Fibroblast of gingiva (primary cell): ENCODE measurements around the gene ISOC2.
A peak's percentile ranks its signal among the peaks of the same experiment; 100 is the strongest.

Experiments
- DNase-seq: peaks from one replicate; pipeline ENCODE4 v3.0.0-alpha.2; 2011; ENCODE audit warnings: low read depth

The ISOC2 gene

DNA sequence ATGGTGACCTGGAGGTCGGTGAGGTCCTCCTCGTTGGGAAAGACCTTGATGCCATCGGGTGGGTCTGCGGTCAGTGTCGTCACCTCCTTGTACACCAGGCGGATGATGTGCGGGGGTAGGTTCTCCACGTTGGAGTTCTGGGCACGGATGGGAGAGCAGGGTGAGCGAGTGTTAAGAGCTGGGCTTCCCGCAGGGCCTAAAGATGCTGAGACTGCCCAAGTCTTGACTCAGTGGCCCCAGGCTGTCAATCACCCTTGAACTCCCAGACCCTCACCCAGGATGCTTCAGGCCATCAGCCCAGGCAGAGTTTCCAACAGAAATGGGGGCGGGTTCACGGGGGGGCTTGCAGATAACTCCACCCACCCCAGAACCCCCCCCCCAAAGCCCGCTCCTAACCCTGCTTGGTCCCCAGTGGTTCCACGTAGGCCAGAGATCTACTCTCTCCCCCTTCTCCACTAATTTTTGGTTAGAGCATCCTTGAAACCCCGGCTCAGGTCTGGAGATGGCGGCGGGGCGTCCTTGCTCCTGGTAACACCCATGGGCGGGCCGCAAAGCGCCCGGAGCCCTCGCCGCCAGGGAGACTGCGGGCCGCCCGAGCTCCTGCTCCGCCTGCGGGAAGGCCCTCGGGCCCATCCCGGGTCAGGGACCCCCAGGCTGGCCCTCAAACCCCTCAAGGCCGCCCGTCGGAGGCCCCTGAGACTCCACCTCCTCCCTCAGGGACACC lies 54.5 kb downstream of the ISOC2 start:
- DNase-seq, result peak; percentile 39

- DNase-seq, result no peak
Measured at GRCh38 chr19:55406091-55406825, 55.2 kb downstream of the ISOC2 start.

DNA sequence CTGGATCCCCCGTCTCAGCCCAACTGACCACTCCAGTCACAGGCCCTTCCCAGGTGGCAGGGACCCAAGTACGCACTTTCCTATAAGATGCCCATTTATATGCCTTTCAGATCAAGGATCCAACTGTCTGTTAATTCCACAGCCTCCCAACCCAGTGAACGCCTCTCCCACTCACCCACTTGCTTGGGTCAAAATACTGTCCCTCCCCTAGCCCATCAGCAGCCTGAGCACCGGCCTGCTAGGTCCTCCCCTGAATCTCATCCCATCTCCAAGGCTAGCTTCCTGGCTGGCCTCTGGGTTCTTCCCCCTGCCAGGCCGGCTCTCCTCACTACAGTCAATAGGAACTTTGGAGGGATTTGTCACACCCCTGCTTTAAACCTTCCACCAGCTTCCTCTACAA lies 55.8 kb downstream of the ISOC2 start:
- DNase-seq, result no peak
